Sigmoid colon (tissue), 7 donors: ENCODE results near the gene LARGE1. TPM values are rescaled to one million over a fixed set of nuclear protein-coding genes. Genes with fewer than 3 reads are reported as not detected.
A peak's percentile ranks its signal among the peaks of the same experiment; 100 is the strongest.

Experiments
- DNase-seq: peaks from one replicate; pipeline ENCODE4 v3.0.0-alpha.2; 2019
- H3K27ac ChIP-seq, 4 donors: fragments of 200-600 bp; sonication (generic); one replicate each; pipeline ENCODE4 v1.5.1; 2016 to 2019; ENCODE audit warnings: mild to moderate bottlenecking in 1 of 4
- H3K27me3 ChIP-seq, 3 donors: fragments of 200-600 bp; sonication (generic); one replicate each; pipeline ENCODE4 v1.5.1; 2019; ENCODE audit warnings: mild to moderate bottlenecking in 1 of 3
- H3K36me3 ChIP-seq, 4 donors: fragments of 200-600 bp; sonication (generic); one replicate each; pipeline ENCODE4 v1.5.1; 2016 to 2019
- H3K4me1 ChIP-seq, 4 donors: fragments of 200-600 bp; sonication (generic); one replicate each; pipeline ENCODE4 v1.5.1; 2017 to 2019
- H3K4me3 ChIP-seq, 4 donors: fragments of 200-600 bp; sonication (generic); one replicate each; pipeline ENCODE4 v1.5.1; 2017 to 2019; ENCODE audit warnings: mild to moderate bottlenecking in 2 of 4, moderate library complexity in 1 of 4
- H3K9me3 ChIP-seq, 4 donors: fragments of 200-600 bp in 3 of 4; sonication (generic) in 3 of 4; one replicate each; pipeline versions ENCODE4 v1.5.1 to v1.6.1; 2013 to 2019
- CTCF ChIP-seq, 4 experiments: fragments of 450-650 bp in 3 of 4; fragments of 200-600 bp in 1 of 4; IDR thresholded peaks; one replicate each; pipeline ENCODE4 v1.5.1; 2016 to 2019; ENCODE audit warnings: antibody characterized with exemption in 4 of 4, mild to moderate bottlenecking in 3 of 4, moderate library complexity in 2 of 4
- EP300 ChIP-seq, 4 donors: sonication (generic); formaldehyde crosslinking; IDR thresholded peaks; one replicate each; pipeline ENCODE4 v1.6.1; 2017; ENCODE audit warnings: antibody characterized with exemption in 4 of 4
- POLR2A ChIP-seq, 2 donors: fragments of 450-650 bp; IDR thresholded peaks; one replicate each; pipeline ENCODE4 v1.6.1; 2016; ENCODE audit warnings: antibody characterized with exemption in 2 of 2, mild to moderate bottlenecking in 2 of 2, moderate library complexity in 2 of 2
- POLR2AphosphoS5 ChIP-seq, 4 donors: sonication (generic); formaldehyde crosslinking; IDR thresholded peaks; one replicate each; pipeline ENCODE4 v1.6.1; 2017; ENCODE audit warnings: antibody characterized with exemption in 4 of 4
- WGBS, 2 donors: extraction: QIAGEN DNeasy Blood & Tissue Kit; methylation state at CpG; one replicate each; pipeline ENCODE4 v1.1.7; 2013; 5-methylcytosine and 5-hydroxymethylcytosine counted together
- intact Hi-C: fragments of 100-400 bp; cut with DNase I; formaldehyde crosslinking; loops from one replicate; pipeline ENCODE4 v1.15.1; 2023
- polyA plus RNA-seq, 3 donors: library from polyadenylated mRNA; stranded (reverse); fragments of 200-250 nt; gene quantifications; one replicate each; pipeline ENCODE4 v1.2.3, GENCODE V29; 2013
- total RNA-seq, 4 donors: library from RNA; depleted of rRNA; stranded (reverse); fragments of >200 nt; gene quantifications; one replicate each; pipeline ENCODE4 v1.1.0, GENCODE V29; 2016
- donor health status: healthy with polysubstance abuse.
- donor health status: Bipolar disorder and iron deficiency.
- donor health status: healthy.

Gene LARGE1
- total and polyA plus RNA-seq, 7 donors, result 5.8 to 74.4 (median 38.0) TPM

GRCh38 chr22:33315954-33316353 lies 604.3 kb downstream of the LARGE1 start:
- no peak overlapping the region for H3K27ac ChIP-seq
- no peak overlapping the region for H3K4me3 ChIP-seq
- intact Hi-C loops, result no loop called here
- peaks cover 6 to 44% (median 13%) of the 10 kb centered on the region in 4 donors for H3K36me3 ChIP-seq
- no peaks in the 10 kb centered on the region for H3K27me3 ChIP-seq
- TF ChIP-seq POLR2A (IDR thresholded peaks at IDR 0.05), result no peak
- TF ChIP-seq POLR2AphosphoS5 (IDR thresholded peaks at IDR 0.05), result no peak
- no peak for TF ChIP-seq EP300 (IDR thresholded peaks at IDR 0.05)
- TF ChIP-seq CTCF (IDR thresholded peaks at IDR 0.05), result no peak
- no peaks in the 10 kb centered on the region for H3K4me1 ChIP-seq
- WGBS, 2 donors, result 89 to 94% methylated on average over 15 of the region's 15 CpGs
- DNase-seq, result no peak
- no peaks in the 10 kb centered on the region for H3K9me3 ChIP-seq

- intact Hi-C loops, result no loop called here
- Histone ChIP-seq H3K36me3 (peaks cover 6 to 52% (median 15%) of the 10 kb centered on the region in 4 donors), H3K27me3 (no peaks in the 10 kb centered on the region), H3K4me1 (no peaks in the 10 kb centered on the region), H3K27ac (no peak overlapping the region), H3K9me3 (no peaks in the 10 kb centered on the region), H3K4me3 (no peak overlapping the region)
- no peak for DNase-seq
- 93 to 94% methylated on average over 11 of the region's 11 CpGs for WGBS, 2 donors
- TF ChIP-seq CTCF (IDR thresholded peaks at IDR 0.05) (no peak), POLR2A (IDR thresholded peaks at IDR 0.05) (no peak), POLR2AphosphoS5 (IDR thresholded peaks at IDR 0.05) (no peak), EP300 (IDR thresholded peaks at IDR 0.05) (no peak)
These were observed 605.2 kb downstream of the LARGE1 start for GRCh38 chr22:33315117-33315516.

- TF ChIP-seq CTCF (IDR thresholded peaks at IDR 0.05), result no peak
- no peak for TF ChIP-seq POLR2AphosphoS5 (IDR thresholded peaks at IDR 0.05)
- TF ChIP-seq EP300 (IDR thresholded peaks at IDR 0.05), result no peak
- no peak for TF ChIP-seq POLR2A (IDR thresholded peaks at IDR 0.05)
- no peak overlapping the region for H3K4me3 ChIP-seq
- no peaks in the 10 kb centered on the region for H3K9me3 ChIP-seq
- 81% methylated on average over 5 of the region's 5 CpGs for WGBS, 2 donors
- intact Hi-C loops, result no loop called here
- no peak overlapping the region for H3K27ac ChIP-seq
- no peaks in the 10 kb centered on the region for H3K27me3 ChIP-seq
- peaks cover 6 to 57% (median 18%) of the 10 kb centered on the region in 4 donors for H3K36me3 ChIP-seq
- DNase-seq, result no peak
- H3K4me1 ChIP-seq, result no peaks in the 10 kb centered on the region
These were observed 606.0 kb downstream of the LARGE1 start for GRCh38 chr22:33314316-33314715.

- intact Hi-C loops, result loop anchor here (2.0 to 10.0 kb wide), 5 partner anchors 216 to 1722 kb away; partner anchors contain the start of gene LARGE1
- peaks cover 0 to 15% (median 6%) of the 10 kb centered on the region in 4 donors for H3K4me1 ChIP-seq
- no peaks in the 10 kb centered on the region for H3K27me3 ChIP-seq
- peaks cover 0 to 21% (median 5%) of the 10 kb centered on the region in 4 donors for H3K36me3 ChIP-seq
- 66 to 84% methylated on average over 9 of the region's 9 CpGs for WGBS, 2 donors
- H3K9me3 ChIP-seq, result no peaks in the 10 kb centered on the region
- DNase-seq, result no peak
- no peak for TF ChIP-seq POLR2A (IDR thresholded peaks at IDR 0.05)
- no peak for TF ChIP-seq CTCF (IDR thresholded peaks at IDR 0.05)
- no peak for TF ChIP-seq POLR2AphosphoS5 (IDR thresholded peaks at IDR 0.05)
- no peak for TF ChIP-seq EP300 (IDR thresholded peaks at IDR 0.05)
- H3K4me3 ChIP-seq, result no peak overlapping the region
- no peak overlapping the region for H3K27ac ChIP-seq
These were observed 617.2 kb downstream of the LARGE1 start for GRCh38 chr22:33303099-33303498.

GRCh38 chr22:33302549-33302948 lies 617.7 kb downstream of the LARGE1 start:
- TF ChIP-seq CTCF (IDR thresholded peaks at IDR 0.05), result no peak
- TF ChIP-seq EP300 (IDR thresholded peaks at IDR 0.05), result no peak
- TF ChIP-seq POLR2AphosphoS5 (IDR thresholded peaks at IDR 0.05), result no peak
- TF ChIP-seq POLR2A (IDR thresholded peaks at IDR 0.05), result no peak
- no peak for DNase-seq
- Histone ChIP-seq H3K36me3 (peaks cover 0 to 23% (median 5%) of the 10 kb centered on the region in 4 donors), H3K27ac (peak overlapping the region in 1 of 4 donors; percentile 37), H3K4me1 (peaks cover 0 to 15% (median 6%) of the 10 kb centered on the region in 4 donors), H3K27me3 (no peaks in the 10 kb centered on the region), H3K4me3 (peak overlapping the region in 2 of 4 donors; percentile 9 to 14), H3K9me3 (no peaks in the 10 kb centered on the region)
- 59 to 88% methylated on average over 11 of the region's 11 CpGs for WGBS, 2 donors
- intact Hi-C loops, result loop anchor here (2.0 to 10.0 kb wide), 5 partner anchors 216 to 1722 kb away; partner anchors contain the start of gene LARGE1
